Neural progenitor cell (in vitro differentiated cells): ENCODE results near the gene SUSD6. TPM values are rescaled to one million over a fixed set of nuclear protein-coding genes. Genes with fewer than 3 reads are reported as not detected.
"Not testable (repeated sequence)": the region's sequence is repeated elsewhere in the genome, so short reads cannot be mapped to it uniquely, and the experiment has no call there.

ENCODE experiments used
- DNase-seq: peaks from one replicate; pipeline ENCODE4 v3.0.0-alpha.2; 2016; ENCODE audit warnings: low spot score
- H2AFZ ChIP-seq: fragments of 200-600 bp; sonication (generic); replicated peaks from 2 replicates; pipeline ENCODE4 v1.6.1; 2016; ENCODE audit warnings: antibody characterized with exemption
- H3F3A ChIP-seq: fragments of 200-600 bp; sonication (generic); 2 replicates; pipeline ENCODE4 v1.6.1; 2016; ENCODE audit warnings: antibody characterized with exemption, low read depth
- H3K27ac ChIP-seq: fragments of 200-600 bp; sonication (generic); 2 replicates; pipeline ENCODE4 v1.5.1; 2016; ENCODE audit warnings: mild to moderate bottlenecking
- H3K27me3 ChIP-seq: fragments of 200-600 bp; sonication (generic); 2 replicates; pipeline ENCODE4 v1.6.1; 2016; ENCODE audit warnings: mild to moderate bottlenecking, moderate library complexity
- H3K36me3 ChIP-seq: fragments of 200-600 bp; sonication (generic); 2 replicates; pipeline ENCODE4 v1.5.1; 2016
- H3K4me1 ChIP-seq: fragments of 200-600 bp; sonication (generic); 2 replicates; pipeline ENCODE4 v1.6.1; 2016; ENCODE audit warnings: mixed run types
- H3K4me2 ChIP-seq: fragments of 200-600 bp; sonication (generic); 2 replicates; pipeline ENCODE4 v1.6.1; 2016
- H3K4me3 ChIP-seq: fragments of 200-600 bp; sonication (generic); 2 replicates; pipeline ENCODE4 v1.5.1; 2016
- H3K79me2 ChIP-seq: fragments of 200-600 bp; sonication (generic); 2 replicates; pipeline ENCODE4 v1.6.1; 2016; ENCODE audit warnings: low read depth
- H3K9ac ChIP-seq: fragments of 200-600 bp; sonication (generic); 2 replicates; pipeline ENCODE4 v1.6.1; 2016
- H3K9me3 ChIP-seq: fragments of 200-600 bp; sonication (generic); 2 replicates; pipeline ENCODE4 v1.5.1; 2016; ENCODE audit warnings: low read depth
- H4K20me1 ChIP-seq: fragments of 200-600 bp; sonication (generic); 2 replicates; pipeline ENCODE4 v1.6.1; 2016; ENCODE audit warnings: low read depth
- H3K27ac Mint-ChIP-seq: 3 replicates; pipeline ENCODE4 v1.8.0; 2021; ENCODE audit warnings: mixed read lengths
- H3K27me3 Mint-ChIP-seq: 2 replicates; pipeline ENCODE4 v1.8.0; 2022; ENCODE audit warnings: low read depth, mild to moderate bottlenecking, inconsistent platforms, moderate library complexity, mixed read lengths; ENCODE audit not compliant: insufficient read depth
- H3K36me3 Mint-ChIP-seq: 3 replicates; pipeline ENCODE4 v1.8.0; 2021; ENCODE audit warnings: mixed read lengths
- H3K4me1 Mint-ChIP-seq: 3 replicates; pipeline ENCODE4 v1.8.0; 2021; ENCODE audit warnings: mixed read lengths
- H3K4me3 Mint-ChIP-seq: 3 replicates; pipeline ENCODE4 v1.8.0; 2021; ENCODE audit warnings: mild to moderate bottlenecking, moderate library complexity, mixed read lengths
- H3K9me3 Mint-ChIP-seq: 3 replicates; pipeline ENCODE4 v1.8.0; 2020; ENCODE audit warnings: mixed read lengths
- EZH2 ChIP-seq: fragments of 200-600 bp; sonication (generic); IDR thresholded peaks from 2 replicates; pipeline ENCODE4 v1.6.1; 2017; ENCODE audit warnings: antibody characterized with exemption, mild to moderate bottlenecking, moderate library complexity
- EZH2phosphoT487 ChIP-seq: fragments of 200-600 bp; sonication (generic); IDR thresholded peaks from 2 replicates; pipeline ENCODE4 v1.6.1; 2017; ENCODE audit warnings: antibody characterized with exemption
- total RNA-seq: library from RNA; depleted of rRNA; stranded (reverse); fragments of >200 nt; gene quantifications from 2 replicates; pipeline ENCODE4 v1.2.3, GENCODE V29; 2015; ENCODE audit warnings: low replicate concordance
- TF ChIP-seq, protein P1 (sequence below): fragments of 200-600 bp; sonication (generic); IDR thresholded peaks from 2 replicates; pipeline ENCODE4 v1.5.1; 2017; ENCODE audit warnings: antibody characterized with exemption, mild to moderate bottlenecking

Gene SUSD6
- total RNA-seq, 1 donor from 2014 or later: 6.3 TPM

DNA sequence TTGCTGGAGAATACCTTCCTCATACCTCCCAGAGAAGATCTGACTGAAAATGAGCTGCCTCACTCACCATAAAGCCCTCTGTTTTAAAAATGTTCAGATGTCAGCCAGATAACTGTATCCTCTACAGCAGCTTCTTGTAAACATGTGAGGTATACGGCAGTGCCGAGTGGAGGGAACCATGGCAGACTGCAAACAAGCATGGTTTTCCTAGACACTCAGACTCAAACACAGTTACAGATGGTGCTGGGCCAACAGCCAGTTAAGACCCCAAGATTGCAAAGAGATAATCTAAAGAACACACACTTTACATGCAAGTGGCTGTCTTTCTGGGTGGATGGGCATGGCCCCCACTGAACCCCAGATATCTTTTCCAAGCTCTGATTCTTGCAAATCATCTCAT is 20.1 kb upstream of the SUSD6 start:
- Histone ChIP-seq H4K20me1 (no peaks in the 10 kb centered on the region), H3F3A (peaks cover 24% of the 10 kb centered on the region), H3K36me3 (no peaks in the 10 kb centered on the region), H3K27me3 (no peaks in the 10 kb centered on the region), H3K27ac (no peak overlapping the region), H3K4me2 (no peak overlapping the region), H3K4me1 (peaks cover 23% of the 10 kb centered on the region), H3K9ac (no peak overlapping the region), H3K9me3 (no peaks in the 10 kb centered on the region), H2AFZ (no peak overlapping the region), H3K4me3 (no peak overlapping the region), H3K79me2 (no peaks in the 10 kb centered on the region)
- Mint-ChIP-seq H3K4me3 (no peak overlapping the region), H3K36me3 (peaks cover 5% of the 10 kb centered on the region), H3K9me3 (no peaks in the 10 kb centered on the region), H3K27ac (no peak overlapping the region), H3K27me3 (peaks cover 9% of the 10 kb centered on the region), H3K4me1 (peaks cover 31% of the 10 kb centered on the region)
- no peak for DNase-seq
- TF ChIP-seq, protein P1, sequence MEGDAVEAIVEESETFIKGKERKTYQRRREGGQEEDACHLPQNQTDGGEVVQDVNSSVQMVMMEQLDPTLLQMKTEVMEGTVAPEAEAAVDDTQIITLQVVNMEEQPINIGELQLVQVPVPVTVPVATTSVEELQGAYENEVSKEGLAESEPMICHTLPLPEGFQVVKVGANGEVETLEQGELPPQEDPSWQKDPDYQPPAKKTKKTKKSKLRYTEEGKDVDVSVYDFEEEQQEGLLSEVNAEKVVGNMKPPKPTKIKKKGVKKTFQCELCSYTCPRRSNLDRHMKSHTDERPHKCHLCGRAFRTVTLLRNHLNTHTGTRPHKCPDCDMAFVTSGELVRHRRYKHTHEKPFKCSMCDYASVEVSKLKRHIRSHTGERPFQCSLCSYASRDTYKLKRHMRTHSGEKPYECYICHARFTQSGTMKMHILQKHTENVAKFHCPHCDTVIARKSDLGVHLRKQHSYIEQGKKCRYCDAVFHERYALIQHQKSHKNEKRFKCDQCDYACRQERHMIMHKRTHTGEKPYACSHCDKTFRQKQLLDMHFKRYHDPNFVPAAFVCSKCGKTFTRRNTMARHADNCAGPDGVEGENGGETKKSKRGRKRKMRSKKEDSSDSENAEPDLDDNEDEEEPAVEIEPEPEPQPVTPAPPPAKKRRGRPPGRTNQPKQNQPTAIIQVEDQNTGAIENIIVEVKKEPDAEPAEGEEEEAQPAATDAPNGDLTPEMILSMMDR: no peak
- TF ChIP-seq EZH2phosphoT487 (no peak), EZH2 (no peak)

- Mint-ChIP-seq H3K4me1 (peaks cover 31% of the 10 kb centered on the region), H3K36me3 (peaks cover 5% of the 10 kb centered on the region), H3K27ac (peak overlapping the region; percentile 95), H3K9me3 (no peaks in the 10 kb centered on the region), H3K27me3 (peaks cover 9% of the 10 kb centered on the region), H3K4me3 (no peak overlapping the region)
- Histone ChIP-seq H3K9me3 (no peaks in the 10 kb centered on the region), H3K4me1 (peaks cover 23% of the 10 kb centered on the region), H3K27me3 (no peaks in the 10 kb centered on the region), H3K4me2 (peak overlapping the region; percentile 59), H3K36me3 (no peaks in the 10 kb centered on the region), H3K9ac (no peak overlapping the region), H3K79me2 (no peaks in the 10 kb centered on the region), H3K27ac (peak overlapping the region; percentile 90), H3F3A (peaks cover 24% of the 10 kb centered on the region), H3K4me3 (no peak overlapping the region), H4K20me1 (no peaks in the 10 kb centered on the region), H2AFZ (no peak overlapping the region)
- TF ChIP-seq EZH2 (no peak), EZH2phosphoT487 (no peak)
- TF ChIP-seq, protein P1: no peak
- peak; percentile 72 for DNase-seq
Measured at GRCh38 chr14:69593018-69593677, 18.2 kb upstream of the SUSD6 start.

GRCh38 chr14:69594846-69595245 is 16.6 kb upstream of the SUSD6 start:
- H3K4me3 Mint-ChIP-seq: no peak overlapping the region
- peaks cover 31% of the 10 kb centered on the region for H3K4me1 Mint-ChIP-seq
- Histone ChIP-seq H3K4me1 (peaks cover 23% of the 10 kb centered on the region), H4K20me1 (no peaks in the 10 kb centered on the region), H3K9ac (no peak overlapping the region), H3K36me3 (no peaks in the 10 kb centered on the region), H3K27me3 (no peaks in the 10 kb centered on the region), H3K4me2 (no peak overlapping the region), H2AFZ (no peak overlapping the region), H3K27ac (no peak overlapping the region), H3K79me2 (no peaks in the 10 kb centered on the region), H3K9me3 (no peaks in the 10 kb centered on the region), H3K4me3 (no peak overlapping the region), H3F3A (peaks cover 24% of the 10 kb centered on the region)
- DNase-seq: no peak
- H3K36me3 Mint-ChIP-seq: no peaks in the 10 kb centered on the region
- TF ChIP-seq EZH2: no peak
- no peak for TF ChIP-seq EZH2phosphoT487
- H3K27ac Mint-ChIP-seq: no peak overlapping the region
- peaks cover 7% of the 10 kb centered on the region for H3K27me3 Mint-ChIP-seq
- H3K9me3 Mint-ChIP-seq: no peaks in the 10 kb centered on the region

GRCh38 chr14:69595336-69595735 is 16.1 kb upstream of the SUSD6 start:
- H3K27me3 Mint-ChIP-seq: peaks cover 7% of the 10 kb centered on the region
- H3K36me3 Mint-ChIP-seq: no peaks in the 10 kb centered on the region
- H3K4me3 Mint-ChIP-seq: no peak overlapping the region
- peaks cover 31% of the 10 kb centered on the region for H3K4me1 Mint-ChIP-seq
- H3K27ac Mint-ChIP-seq: no peak overlapping the region
- no peaks in the 10 kb centered on the region for H3K79me2 ChIP-seq
- no peak overlapping the region for H3K4me3 ChIP-seq
- no peak overlapping the region for H2AFZ ChIP-seq
- no peak overlapping the region for H3K27ac ChIP-seq
- no peaks in the 10 kb centered on the region for H3K9me3 ChIP-seq
- H3K9ac ChIP-seq: no peak overlapping the region
- TF ChIP-seq, protein P1: no peak
- TF ChIP-seq EZH2: no peak
- no peaks in the 10 kb centered on the region for H4K20me1 ChIP-seq
- H3K9me3 Mint-ChIP-seq: no peaks in the 10 kb centered on the region
- H3K4me2 ChIP-seq: no peak overlapping the region
- DNase-seq: no peak
- no peaks in the 10 kb centered on the region for H3K27me3 ChIP-seq
- H3F3A ChIP-seq: peaks cover 24% of the 10 kb centered on the region
- H3K4me1 ChIP-seq: peaks cover 23% of the 10 kb centered on the region
- H3K36me3 ChIP-seq: no peaks in the 10 kb centered on the region

DNA sequence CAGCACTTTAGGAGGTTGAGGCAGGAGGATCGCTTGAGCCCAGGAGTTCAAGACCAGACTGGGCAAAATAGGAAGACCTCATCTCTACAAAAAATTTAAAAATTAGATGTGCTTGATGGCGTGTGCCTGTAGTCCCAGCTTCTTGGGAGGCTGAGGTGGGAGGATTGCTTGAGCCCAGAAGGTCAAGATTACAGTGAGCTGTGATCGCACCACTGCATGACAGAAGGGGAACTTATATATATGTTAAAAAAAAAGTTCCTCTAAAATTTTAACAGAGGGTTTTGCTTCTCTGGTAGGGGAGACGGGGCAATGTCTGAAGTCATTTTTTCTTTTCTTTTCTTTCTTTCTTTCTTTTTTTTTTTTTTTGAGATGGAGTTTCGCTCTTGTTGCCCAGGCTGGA is 12.0 kb upstream of the SUSD6 start:
- not testable (repeated sequence) for H3K9ac ChIP-seq, H3K36me3 Mint-ChIP-seq, H3K4me3 ChIP-seq, H3K4me1 ChIP-seq, H3K27ac ChIP-seq, H3K4me2 ChIP-seq, H3K9me3 Mint-ChIP-seq, H3K36me3 ChIP-seq, H3K27me3 ChIP-seq, H3K27me3 Mint-ChIP-seq, H3K4me3 Mint-ChIP-seq, H3F3A ChIP-seq, H3K27ac Mint-ChIP-seq, H3K9me3 ChIP-seq, H3K79me2 ChIP-seq, H2AFZ ChIP-seq, H4K20me1 ChIP-seq, DNase-seq
- H3K4me1 Mint-ChIP-seq: peaks cover 12% of the 10 kb centered on the region
